GM12891 (cell line): ENCODE results near the gene ASB18.

Experiments used
- POLR2A ChIP-seq: IDR thresholded peaks from 2 replicates; pipeline ENCODE4 v1.6.1; 2011; ENCODE audit warnings: low read depth, low read length, control low read depth
- TAF1 ChIP-seq: IDR thresholded peaks from 2 replicates; pipeline ENCODE4 v1.6.1; 2011; ENCODE audit warnings: low read depth, low read length, control low read depth

DNA sequence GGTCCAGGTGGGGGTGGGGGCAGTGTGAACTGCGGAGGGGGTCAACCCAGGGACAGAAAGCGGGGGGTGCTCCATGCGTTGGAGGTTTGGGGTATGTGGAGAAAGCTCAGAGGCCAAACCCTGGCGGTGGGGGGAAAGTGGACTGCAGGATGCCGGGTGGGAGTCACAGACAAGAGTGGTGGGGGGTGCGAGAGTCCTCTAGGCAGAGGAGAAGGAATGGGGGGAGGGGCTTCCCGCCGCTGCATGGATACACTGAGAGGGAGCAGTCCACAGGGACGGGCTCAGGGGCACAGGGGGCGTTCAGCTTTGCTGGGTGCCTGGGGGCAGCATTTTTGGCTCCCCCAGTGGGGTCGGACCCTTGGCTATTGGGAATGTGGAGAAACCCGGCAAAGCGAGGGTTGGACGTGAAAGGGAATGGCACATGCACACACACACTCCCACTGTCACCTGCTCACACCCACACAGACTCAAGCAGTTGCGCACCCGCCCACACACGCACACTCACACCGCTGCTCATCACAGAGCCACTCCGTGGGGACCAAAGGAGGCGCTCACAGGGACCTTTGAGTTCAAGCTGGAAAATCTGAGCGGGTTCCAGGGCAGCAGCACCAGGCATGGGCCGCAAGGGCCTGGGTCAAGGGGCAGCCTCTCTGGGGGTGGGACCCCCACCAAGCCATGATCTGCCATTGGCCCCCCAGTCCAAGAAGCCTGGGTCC, 103.7 kb downstream of the ASB18 start:
- no peak for TF ChIP-seq POLR2A
- no peak for TF ChIP-seq TAF1
